Epithelial cell of proximal tubule (primary cell): ENCODE measurements around the gene CD200. TPM values are rescaled to one million over a fixed set of nuclear protein-coding genes. Genes with fewer than 3 reads are reported as not detected.

Experiments used
- DNase-seq: peaks from one replicate; pipeline ENCODE4 v3.0.0-alpha.2; 2011; ENCODE audit warnings: low read depth
- H3K4me3 ChIP-seq: 2 replicates; pipeline ENCODE4 v1.5.1; 2011; ENCODE audit warnings: low read depth, mild to moderate bottlenecking, low read length
- CTCF ChIP-seq: conservative IDR thresholded peaks from 2 replicates; pipeline ENCODE4 v1.5.1; 2012; ENCODE audit warnings: low read depth, mild to moderate bottlenecking, low read length
- total RNA-seq: library from RNA; depleted of rRNA; stranded (reverse); fragments of >200 nt; gene quantifications from 2 replicates; pipeline ENCODE4 v1.2.3, GENCODE V29; 2015

CD200 gene
- total RNA-seq, 1 donor from 2014 or later: 3.8 TPM

GRCh38 chr3:112331851-112332250 lies 1.1 kb upstream of the CD200 start:
- no peak for DNase-seq
- H3K4me3 ChIP-seq: no peak overlapping the region
- TF ChIP-seq CTCF: no peak

DNA sequence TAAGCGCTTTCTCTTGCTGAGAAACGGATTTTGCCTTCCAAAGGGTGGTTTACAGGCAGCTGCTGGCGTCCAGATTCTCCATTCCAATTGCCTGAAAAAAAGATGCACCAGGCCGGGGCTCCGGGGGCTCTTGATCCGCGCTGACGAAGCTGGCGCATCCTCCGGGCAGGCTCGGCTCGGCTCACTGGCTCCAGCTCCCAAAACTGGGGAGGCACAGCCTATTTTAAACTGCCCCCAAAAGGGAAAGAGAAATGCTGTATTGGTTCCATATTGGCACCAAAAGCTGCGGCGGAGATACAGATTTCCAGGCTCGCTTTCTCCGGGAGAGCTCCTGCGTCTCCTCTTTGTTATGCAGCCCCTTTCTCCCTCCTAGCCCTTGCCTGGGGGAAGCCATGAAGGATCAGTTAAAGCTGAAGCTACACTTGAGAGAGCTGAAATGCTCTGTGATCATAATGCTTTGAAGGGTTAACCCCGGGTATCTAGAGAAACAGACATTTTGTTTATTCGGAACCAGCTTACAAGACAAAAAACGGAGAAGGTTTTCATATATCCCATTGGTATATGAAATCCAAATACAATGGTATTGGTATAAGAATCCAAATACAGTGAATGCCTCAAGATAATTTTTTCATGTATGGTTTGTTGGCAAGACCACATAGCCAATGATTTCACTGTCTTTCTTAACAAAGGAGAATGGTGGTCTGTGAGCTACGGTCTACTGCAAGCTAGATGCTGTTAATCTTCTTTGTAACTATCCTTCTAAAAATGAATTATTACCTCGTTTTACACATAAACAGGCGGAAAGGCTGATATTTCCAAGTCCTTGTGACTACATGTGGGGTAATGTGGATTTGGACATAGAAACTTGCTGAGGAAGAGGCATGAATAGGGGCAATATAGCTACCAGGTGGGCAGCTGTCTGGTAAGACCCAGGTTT lies 693 bp downstream of the CD200 start:
- DNase-seq: peak; percentile 9
- peak overlapping the region; percentile 66 for H3K4me3 ChIP-seq
- TF ChIP-seq CTCF: no peak

DNA sequence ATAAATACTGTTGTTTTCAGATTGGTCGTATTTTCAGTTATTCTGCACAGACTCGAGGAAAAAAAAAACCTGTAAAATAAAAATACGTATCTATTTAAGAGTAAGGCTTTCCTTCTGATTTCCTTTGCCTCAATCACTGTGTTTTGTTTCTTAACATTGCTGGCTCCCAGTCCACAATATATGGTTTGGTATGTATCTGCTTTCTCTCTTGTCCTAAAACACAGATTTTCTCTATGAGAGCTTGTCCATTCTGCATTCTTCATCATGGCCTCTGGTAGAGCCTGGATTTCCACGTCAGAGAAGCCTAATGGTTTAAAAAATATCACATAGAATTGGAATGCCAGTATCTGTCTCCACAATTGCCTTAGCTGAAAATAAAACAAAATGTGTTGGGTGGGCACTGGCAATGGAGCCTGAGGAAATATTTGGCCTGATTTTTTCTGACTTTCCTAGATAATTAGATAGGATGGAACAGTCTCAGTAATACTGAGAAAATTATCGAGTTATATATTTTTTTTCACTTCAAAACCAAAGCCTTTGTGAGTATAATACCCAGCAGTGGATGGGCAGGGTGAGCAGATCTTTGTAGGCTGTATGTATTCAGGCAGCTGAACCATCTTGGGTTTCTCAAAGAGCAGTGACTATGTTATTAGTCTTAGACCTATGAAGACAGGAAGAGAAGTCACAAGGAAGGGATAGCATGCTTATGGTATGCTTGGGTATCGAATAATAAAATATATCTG lies 1.9 kb downstream of the CD200 start:
- DNase-seq: no peak
- no peak for TF ChIP-seq CTCF
- H3K4me3 ChIP-seq: no peak overlapping the region

DNA sequence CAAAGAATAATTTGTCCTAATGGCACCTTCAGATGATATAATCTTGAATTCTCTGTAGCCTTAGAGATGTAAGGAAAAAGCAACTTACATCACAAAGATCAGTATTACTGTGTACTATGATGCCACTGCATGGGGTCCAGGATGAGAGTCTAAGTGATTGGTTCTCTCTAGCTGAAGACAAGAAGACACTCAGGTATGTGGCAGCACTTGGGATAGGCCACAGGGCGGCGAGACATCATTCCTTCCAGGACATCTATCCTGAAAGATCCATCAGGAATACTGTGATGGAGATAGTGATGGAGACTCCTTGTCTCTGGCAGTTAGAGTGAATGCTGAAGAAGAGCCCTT lies 2.5 kb downstream of the CD200 start:
- no peak for TF ChIP-seq CTCF
- DNase-seq: no peak
- H3K4me3 ChIP-seq: no peak overlapping the region

DNA sequence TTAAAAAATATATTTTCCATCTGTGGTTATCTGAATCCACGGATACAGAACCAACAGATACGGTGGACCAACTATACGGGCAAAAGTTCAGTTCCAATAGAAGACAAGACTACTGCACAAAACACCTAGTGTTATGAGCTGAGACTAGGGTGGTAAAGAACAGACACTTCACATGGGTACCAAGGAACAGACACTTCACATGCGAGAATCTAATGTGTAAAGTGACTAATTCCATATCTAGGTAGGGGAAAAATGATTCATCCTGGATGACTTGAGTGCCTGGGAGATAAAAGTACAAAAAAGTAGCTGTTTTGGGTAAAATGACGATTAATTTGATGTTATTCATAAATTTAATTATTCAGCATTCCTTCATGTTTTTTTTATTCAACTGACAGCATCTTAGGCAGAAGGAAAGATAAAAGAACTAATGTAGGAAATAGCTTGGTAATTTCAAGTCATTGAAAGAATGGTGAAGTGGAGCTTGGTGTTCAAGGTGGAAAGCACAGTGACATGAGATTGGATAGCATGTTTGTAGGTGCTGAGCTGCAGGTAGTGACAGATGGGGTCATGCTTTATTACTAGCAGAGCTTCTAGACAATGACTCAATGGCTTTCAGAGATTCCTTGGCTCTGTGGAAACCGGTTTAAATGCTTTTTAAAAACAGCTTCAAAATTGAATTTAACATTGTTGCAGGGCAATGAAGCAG lies 5.2 kb downstream of the CD200 start:
- TF ChIP-seq CTCF: no peak
- DNase-seq: no peak
- H3K4me3 ChIP-seq: no peak overlapping the region

- H3K4me3 ChIP-seq: no peak overlapping the region
- no peak for DNase-seq
- TF ChIP-seq CTCF: no peak
Measured at GRCh38 chr3:112338727-112339056, 5.7 kb downstream of the CD200 start.
